ENCODE data around the gene CCN6. TPM values are rescaled to one million over a fixed set of nuclear protein-coding genes. Genes with fewer than 3 reads are reported as not detected.

The CCN6 gene
- total and polyA plus RNA-seq, 4 donors = 0.54 TPM; not detected in 3

- H3K9me3 ChIP-seq (ENCODE audit: control insufficient read depth in 4 of 4, low read length in 3 of 4) = no peaks in the 10 kb centered on the region
- H3K27me3 ChIP-seq (ENCODE audit: control insufficient read depth in 4 of 4, insufficient read depth in 4 of 4, low read length in 3 of 4) = no peaks in the 10 kb centered on the region
- no peak overlapping the region for H3K27ac ChIP-seq (ENCODE audit: low read depth in 1 of 2, low read length in 2 of 2)
- no peak overlapping the region for H3K9ac ChIP-seq (ENCODE audit: low read depth in 1 of 2, low read length in 2 of 2)
- peaks cover 0 to 23% (median 23%) of the 10 kb centered on the region in 4 donors for H3K4me1 ChIP-seq (ENCODE audit: control insufficient read depth in 4 of 4, insufficient read depth in 4 of 4, low read length in 3 of 4)
- H3K36me3 ChIP-seq (ENCODE audit: control insufficient read depth in 4 of 4, insufficient read depth in 3 of 4, low read depth in 1 of 4, low read length in 3 of 4) = peaks cover 1 to 14% (median 4%) of the 10 kb centered on the region in 4 donors
- WGBS = 55% methylated on average over 8 of the region's 8 CpGs
- TF ChIP-seq FOXA2 (IDR thresholded peaks at IDR 0.05) (no peak), EGR1 (IDR thresholded peaks at IDR 0.05; ENCODE audit: low read depth in 2 of 2) (no peak), RAD21 (IDR thresholded peaks at IDR 0.05) (peak; percentile 12 to 47), JUND (IDR thresholded peaks at IDR 0.05) (peak; percentile 11 to 32), ZBTB33 (IDR thresholded peaks at IDR 0.05) (no peak), SP1 (IDR thresholded peaks at IDR 0.05) (peak; percentile 65), FOXA1 (IDR thresholded peaks at IDR 0.05) (no peak), RXRA (IDR thresholded peaks at IDR 0.05) (peak; percentile 89 to 96), YY1 (IDR thresholded peaks at IDR 0.05) (no peak), HNF4G (IDR thresholded peaks at IDR 0.05) (no peak), NR2F2 (IDR thresholded peaks at IDR 0.05) (no peak), REST (IDR thresholded peaks at IDR 0.05) (no peak), GABPA (IDR thresholded peaks at IDR 0.05 in 1 of 2, conservative IDR thresholded peaks at IDR 0.05 in 1 of 2) (no peak), CTCF (IDR thresholded peaks at IDR 0.05; ENCODE audit: low read depth, low read length, missing input control) (no peak), HNF4A (conservative IDR thresholded peaks at IDR 0.05) (peak; percentile 61 to 80), TAF1 (conservative IDR thresholded peaks at IDR 0.05) (no peak)
- TF ChIP-seq, protein P1, sequence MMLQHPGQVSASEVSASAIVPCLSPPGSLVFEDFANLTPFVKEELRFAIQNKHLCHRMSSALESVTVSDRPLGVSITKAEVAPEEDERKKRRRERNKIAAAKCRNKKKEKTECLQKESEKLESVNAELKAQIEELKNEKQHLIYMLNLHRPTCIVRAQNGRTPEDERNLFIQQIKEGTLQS (IDR thresholded peaks at IDR 0.05) = no peak
- TF ChIP-seq, protein P2, sequence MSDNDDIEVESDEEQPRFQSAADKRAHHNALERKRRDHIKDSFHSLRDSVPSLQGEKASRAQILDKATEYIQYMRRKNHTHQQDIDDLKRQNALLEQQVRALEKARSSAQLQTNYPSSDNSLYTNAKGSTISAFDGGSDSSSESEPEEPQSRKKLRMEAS (IDR thresholded peaks at IDR 0.05) = no peak
- no peak overlapping the region for H3K4me3 ChIP-seq (ENCODE audit: low read depth in 1 of 3, low read length in 3 of 3)
- no peak for DNase-seq (ENCODE audit: low spot score)
These were observed 31.6 kb downstream of the CCN6 start for GRCh38 chr6:112085286-112086065.

All from liver (tissue), 9 donors.